HG03039 (cell line): ENCODE data around the gene ATG4C.
"Not testable (repeated sequence)": the region's sequence is repeated elsewhere in the genome, so short reads cannot be mapped to it uniquely, and the experiment has no call there.

Experiments
- ATAC-seq: cut with Tn5 transposase; IDR thresholded peaks from one replicate; pipeline ENCODE4 v1.9.1; 2021; ENCODE audit warnings: mild to moderate bottlenecking, moderate library complexity; ENCODE audit not compliant: unreplicated experiment

The ATG4C gene, protein sequence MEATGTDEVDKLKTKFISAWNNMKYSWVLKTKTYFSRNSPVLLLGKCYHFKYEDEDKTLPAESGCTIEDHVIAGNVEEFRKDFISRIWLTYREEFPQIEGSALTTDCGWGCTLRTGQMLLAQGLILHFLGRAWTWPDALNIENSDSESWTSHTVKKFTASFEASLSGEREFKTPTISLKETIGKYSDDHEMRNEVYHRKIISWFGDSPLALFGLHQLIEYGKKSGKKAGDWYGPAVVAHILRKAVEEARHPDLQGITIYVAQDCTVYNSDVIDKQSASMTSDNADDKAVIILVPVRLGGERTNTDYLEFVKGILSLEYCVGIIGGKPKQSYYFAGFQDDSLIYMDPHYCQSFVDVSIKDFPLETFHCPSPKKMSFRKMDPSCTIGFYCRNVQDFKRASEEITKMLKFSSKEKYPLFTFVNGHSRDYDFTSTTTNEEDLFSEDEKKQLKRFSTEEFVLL

DNA sequence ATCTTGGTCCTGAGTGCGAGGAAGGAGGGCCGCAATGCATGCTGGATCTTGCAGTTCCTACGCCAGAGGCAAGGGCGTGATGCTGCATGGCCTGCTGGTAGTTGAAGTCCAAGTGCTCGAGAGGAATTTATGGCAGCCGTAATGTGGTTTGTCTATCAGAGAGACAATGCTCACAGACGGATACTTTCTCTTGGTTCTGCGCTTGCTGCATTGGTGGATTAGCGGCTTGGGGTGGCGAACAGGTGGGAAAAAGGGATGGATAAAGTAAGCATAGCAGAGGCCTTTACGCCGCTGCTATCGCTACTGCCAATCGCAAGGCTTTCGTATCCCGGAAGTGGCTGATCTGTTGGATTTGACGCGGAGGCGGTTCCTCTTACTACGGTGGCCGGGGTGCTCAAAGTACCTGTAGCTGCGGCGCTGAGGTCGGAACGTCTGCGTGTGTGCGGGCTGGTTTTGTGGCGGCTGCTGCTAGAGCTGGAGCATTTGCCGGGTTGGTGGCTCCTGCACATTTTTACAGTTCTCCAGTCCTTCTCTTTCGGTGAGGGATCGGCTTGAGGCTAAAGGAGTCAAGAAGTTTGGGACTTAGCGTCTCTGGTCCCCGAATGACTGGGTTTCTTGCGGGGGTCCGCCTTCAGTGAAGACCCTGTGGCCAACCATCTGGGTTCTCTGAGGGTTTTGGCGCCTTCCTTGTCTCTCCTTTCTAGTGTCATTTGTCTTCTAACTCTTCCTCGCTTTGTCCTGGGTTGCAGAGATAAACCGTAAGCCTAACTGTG, at the start of gene ATG4C:
Gene ATG4C (plus strand): TSS at position 397 of the 773 bp plus-strand sequence. CDS start 19,655 bp downstream, outside the sequence.
- ATAC-seq: peak; percentile 98

DNA sequence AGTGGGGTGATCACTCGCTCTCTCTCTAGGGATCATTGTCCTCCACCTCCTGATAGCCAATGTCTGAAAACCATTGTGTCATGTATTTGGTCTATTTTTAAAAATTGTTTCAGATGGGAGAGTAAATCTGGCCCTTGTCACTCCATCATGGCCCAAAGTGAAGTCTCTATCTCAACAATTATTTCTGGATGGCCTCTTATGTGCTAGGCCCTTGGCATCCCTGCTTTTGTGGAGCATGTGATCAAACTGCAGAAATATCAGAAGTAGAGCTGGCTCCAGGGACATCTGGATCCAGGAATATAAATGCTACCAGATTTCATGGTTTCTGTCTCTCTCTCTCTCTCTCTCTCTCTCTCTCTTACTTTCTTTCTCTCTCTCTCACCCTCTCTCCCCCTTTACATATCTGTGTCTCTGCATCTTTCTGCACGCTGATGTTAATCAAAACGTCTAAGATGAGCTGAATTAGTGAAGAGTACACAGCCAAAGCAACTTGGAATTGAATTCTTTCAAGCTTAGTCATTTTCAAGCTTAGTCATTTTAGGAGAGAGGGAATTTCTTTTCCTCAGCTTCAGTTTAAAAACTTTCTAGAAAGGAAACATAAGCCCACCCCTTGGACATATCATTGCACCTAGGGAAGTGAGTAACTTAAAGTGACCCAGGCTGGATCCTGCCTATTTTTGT, 48.3 kb upstream of the ATG4C start:
- ATAC-seq: no peak

DNA sequence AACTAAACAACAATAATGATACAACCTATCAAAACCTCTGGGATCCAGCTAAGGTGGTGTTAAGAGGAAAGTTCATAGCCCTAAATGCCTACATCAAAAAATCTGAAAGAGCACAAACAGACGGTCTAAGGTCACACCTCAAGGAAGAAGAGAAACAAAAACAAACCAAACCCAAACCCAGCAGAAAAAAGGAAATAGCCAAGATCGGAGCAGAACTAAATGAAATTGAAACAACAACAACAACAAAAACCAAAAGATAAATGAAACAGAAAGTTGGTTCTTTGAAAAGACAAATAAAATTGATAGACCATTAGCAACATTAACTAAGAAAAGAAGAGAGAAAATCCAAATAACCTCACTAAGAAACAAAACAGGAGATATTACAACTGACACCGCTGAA, 43.2 kb upstream of the ATG4C start:
- not testable (repeated sequence) for ATAC-seq

DNA sequence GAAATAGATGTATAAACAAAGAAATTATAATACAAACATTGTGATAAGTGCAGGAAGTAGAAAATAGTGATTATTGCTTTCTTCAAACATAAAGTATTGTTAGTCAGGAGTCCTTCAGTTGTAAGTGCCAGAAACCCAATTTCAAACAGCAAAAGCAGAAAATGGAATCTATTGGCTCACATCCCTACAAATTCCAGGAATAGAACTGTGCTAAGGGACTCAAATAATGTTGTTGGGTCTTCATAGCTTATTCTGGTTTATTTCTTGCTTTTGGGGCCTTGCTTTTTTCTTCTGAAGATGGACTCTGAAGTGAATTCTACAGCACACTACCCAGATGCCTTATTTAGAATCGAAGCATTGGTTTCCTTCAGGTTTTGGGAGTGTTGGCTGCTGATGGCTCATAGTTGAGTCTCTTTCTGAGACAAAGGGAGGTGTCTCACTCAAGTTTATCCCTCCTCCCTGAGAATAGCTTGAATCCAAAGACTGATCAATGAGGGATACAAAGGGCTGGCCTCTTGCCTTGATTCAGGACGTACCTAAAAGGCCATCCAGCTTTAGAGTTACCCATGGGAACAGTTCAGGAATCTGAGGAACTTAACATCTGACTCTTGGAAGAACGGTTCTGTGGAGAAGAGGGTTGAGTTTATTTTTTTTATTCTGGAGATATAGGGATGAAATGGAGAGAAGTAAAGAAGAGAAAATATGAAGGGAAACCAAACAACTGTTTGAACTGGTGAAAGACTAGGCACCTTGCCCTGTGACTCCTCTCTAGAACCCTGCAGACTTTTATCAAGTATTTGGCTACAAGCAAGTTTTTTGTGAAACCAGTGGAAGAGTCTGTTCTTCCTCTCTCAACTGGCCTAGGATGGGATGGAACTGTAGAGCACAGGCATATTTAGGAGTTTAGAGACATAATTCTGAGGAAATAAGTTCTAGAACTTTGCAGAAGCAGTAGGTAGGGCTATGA, 39.0 kb upstream of the ATG4C start:
- ATAC-seq: no peak

DNA sequence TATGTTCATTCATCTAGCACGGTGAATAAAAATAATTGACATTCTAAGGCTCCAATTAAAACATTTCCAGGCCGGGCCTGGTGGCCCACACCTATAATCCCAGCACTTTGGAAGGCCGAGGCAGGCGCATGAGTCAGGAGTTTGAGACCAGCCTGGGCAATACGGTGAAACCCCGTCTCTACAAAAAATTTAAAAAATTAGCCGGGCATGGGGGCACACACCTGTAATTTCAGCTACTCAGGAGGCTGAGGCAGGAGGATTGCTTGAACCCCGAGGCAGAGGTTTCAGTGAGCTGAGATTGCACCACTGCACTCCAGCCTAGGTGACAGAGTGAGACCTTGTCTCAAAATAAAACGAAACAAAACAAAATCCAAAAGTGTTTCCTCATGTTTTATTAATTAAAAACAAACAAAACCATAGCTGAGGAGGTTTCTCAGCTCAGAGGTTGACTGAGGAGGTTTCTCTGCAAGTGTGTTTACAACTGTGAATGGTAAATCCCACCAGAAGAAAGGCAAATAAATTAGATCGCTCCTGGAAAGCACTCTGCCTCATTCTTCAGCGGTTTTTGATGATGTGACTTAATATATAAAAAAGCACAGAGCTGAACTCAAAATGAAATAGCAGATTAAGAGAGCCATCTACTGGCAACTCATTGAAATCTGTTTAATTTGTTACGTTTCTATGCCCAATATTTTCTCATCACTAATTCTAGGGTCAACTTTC, 37.7 kb upstream of the ATG4C start:
- no peak for ATAC-seq

DNA sequence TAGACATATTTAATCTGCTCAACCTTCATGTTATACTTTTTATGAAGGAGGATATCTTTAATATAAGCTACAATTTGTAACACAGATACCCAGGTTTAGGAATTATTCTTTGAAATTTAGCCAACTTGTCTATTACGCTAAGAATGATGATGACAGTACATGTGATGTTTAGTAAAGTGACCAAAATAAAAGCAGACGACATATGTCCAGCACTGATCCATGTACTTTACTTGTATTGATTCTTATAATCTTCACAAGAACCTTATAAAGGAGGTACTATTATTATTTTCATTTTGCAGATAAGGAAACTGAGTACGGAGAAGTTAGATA, 37.2 kb upstream of the ATG4C start:
- ATAC-seq: no peak

DNA sequence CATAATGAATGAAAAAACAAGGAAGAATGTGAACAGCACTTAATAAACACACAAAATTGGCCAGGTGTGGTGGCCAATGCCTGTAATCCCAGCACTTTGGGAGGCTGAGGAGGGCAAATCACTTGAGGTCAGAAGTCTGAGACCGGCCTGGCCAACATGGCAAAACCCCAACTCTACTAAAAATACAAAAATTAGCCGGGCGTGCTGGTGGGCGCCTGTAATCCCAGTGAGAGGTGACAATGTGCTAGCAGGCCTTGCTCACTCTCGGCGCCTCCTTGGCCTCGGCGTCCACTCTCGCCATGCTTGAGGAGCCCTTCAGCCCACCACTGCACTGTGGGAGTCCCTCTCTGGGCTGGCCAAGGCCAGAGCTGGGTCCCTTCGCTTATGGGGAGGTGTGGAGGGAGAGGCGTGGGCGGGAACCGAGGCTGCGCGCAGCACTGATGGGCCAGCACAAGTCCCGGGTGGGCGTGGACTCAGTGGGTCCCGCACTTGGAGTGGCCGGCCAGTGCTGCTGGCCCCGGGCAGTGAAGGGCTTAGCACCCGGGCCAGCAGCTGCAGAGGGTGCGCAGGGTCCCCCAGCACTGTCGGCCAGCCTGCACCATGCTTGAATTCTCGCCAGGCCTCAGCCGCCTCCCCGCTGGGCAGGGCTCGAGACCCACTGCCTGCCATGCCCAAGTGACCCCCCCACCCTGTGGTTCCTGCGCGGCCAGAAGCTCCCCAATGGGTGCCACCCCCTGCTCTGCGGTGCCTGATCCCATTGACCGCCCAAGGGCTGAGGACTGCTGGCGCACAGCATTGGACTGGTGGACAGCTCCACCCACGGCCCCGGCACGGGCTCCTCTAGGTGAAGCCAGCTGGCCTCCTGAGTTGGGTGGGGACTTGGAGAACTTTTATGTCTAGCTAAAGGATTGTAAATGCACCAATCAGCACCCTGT, 30.6 kb upstream of the ATG4C start:
- no peak for ATAC-seq

DNA sequence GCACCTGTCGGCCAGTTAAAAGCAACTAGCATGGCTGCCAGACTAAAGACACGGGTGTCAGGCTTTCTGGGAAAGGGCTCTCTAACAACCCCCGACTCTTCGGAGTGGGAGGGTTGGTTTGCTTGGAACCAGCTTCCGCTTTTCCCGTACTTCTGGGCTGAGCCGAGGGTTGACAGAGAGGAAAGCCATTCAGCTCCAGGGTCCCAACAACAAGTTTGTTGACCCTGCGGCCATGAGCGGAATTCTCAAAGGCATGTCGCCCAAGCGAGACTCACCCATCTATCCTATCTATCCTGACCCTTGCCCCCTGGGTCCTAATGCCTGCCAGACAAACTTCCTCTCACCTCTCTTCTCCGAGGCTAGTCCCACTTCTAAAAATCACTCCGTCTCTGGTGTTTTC, 29.0 kb upstream of the ATG4C start:
- ATAC-seq: not testable (repeated sequence)

DNA sequence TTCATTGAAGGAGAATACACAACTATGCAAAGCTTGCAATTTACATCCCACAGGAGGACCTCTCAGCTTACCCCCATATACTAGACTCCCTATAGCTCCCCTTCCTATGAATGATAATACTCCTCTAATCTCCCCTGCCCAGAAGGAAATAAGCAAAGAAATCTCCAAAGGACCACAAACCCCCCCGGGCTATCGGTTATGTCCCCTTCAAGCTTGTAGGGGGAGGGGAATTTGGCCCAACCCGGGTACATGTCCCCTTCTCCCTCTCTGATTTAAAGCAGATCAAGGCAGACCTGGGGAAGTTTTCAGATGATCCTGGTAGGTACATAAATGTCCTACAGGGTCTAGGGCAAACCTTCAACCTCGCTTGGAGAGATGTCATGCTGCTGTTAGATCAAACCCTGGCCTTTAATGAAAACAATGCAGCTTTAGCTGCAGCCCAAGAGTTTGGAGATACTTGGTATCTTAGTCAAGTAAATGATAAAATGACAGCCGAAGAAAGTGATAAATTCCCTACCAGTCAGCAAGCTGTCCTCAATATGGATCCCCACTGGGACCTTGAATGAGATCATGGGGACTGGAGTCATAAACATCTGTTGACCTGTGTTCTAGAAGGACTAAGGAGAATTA, 27.6 kb upstream of the ATG4C start:
- ATAC-seq: not testable (repeated sequence)

DNA sequence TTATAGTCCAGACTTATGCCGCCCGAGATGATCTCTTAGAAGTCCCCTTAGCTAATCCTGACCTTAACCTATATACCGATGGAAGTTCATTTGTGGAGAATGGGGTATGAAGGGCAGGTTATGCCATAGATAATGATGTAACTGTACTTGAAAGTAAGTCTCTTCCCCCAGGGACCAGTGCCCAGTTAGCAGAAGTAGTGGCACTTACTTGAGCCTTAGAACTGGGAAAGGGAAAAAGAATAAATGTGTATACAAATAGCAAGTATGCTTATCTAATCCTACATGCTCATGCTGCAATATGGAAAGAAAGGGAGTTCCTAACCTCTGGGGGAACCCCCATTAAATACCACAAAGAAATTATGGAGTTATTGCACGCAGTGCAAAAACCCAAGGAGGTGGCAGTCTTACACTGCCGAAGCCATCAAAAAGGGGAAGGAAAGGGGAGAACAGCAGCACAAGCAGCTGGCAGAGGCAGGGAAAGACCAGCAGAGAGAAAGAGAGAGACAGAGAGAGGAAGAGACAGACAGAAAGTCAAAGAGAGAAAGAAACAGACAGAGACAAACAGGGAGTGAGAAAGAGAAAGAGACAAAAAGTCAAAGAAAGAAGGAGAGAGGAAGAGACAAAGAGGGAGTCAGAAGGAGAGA, 24.6 kb upstream of the ATG4C start:
- not testable (repeated sequence) for ATAC-seq

DNA sequence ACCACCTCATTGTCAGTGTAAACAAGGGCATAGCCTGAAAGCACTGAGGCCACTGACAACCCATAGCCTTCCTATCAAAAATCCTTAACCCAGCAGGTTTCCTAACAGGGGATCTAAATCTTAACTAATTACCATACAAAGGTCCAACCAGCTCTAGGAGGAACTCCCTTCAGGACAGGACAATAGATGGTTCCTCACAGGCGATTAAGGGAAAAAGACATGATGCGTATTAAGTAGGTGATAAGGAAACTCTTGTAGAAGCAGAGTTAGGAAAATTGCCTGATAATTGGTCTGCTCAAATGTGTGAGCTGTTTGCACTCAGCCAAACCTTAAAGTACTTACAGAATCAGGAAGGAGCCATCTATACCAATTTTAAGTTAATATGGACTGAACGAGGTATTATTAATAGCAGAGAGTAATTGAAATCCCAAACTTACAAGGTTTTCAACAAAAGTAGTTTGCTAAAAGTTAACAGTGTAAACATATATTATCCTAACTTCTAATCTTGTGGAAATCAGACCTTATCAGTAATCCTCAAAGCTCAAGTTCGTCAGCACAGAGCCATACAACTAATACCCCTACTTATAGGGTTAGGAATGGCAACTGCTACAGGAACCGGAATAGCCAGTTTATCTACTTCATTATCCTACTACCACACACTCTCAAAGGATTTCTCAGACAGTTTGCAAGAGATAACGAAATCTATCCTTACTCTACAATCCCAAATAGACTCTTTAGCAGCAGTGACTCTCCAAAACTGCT, 23.7 kb upstream of the ATG4C start:
- not testable (repeated sequence) for ATAC-seq

DNA sequence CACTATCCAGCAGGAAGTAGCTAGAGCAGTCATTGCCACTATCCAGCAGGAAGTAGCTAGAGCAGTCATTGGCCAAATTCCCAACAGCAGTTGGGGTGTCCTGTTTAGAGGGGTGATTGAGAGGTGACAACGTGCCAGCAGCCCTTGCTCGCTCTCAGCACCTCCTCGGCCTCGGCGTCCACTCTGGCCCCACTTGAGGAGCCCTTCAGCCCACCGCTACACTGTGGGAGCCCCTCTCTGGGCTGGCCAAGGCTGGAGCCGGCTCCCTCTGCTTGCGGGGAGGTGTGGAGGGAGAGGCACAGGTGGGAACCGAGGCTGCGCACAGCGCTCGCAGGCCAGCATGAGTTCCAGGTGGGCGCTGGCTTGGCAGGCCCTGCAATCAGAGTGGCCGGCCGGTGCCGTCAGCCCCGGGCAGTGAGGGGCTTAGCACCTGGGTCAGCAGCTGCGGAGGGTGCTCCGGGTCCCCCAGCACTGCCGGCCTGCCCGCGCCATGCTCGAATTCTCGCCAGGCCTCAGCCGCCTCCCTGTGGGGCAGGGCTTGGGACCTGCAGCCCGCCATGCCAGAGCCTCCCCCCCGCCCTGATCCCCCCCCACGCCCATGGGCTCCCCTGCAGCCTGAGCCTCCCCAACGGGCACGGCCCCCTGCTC, 22.6 kb upstream of the ATG4C start:
- not testable (repeated sequence) for ATAC-seq

DNA sequence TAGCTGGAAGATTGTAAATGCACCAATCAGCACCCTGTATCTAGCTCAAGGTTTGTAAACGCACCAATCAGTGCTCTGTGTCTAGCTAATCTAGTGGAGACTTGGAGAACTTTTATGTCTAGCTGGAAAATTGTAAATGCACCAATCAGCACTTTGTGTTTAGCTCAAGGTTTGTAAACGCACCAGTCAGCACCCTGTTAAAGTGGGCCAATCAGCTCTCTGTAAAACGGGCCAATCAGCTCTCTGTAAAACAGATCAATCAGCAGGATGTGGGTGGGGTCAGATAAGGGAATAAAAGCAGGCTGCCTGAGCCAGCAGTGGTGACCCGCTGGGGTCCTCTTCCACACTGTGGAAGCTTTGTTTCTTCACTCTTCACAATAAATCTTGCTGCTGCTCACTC, 21.9 kb upstream of the ATG4C start:
- not testable (repeated sequence) for ATAC-seq

DNA sequence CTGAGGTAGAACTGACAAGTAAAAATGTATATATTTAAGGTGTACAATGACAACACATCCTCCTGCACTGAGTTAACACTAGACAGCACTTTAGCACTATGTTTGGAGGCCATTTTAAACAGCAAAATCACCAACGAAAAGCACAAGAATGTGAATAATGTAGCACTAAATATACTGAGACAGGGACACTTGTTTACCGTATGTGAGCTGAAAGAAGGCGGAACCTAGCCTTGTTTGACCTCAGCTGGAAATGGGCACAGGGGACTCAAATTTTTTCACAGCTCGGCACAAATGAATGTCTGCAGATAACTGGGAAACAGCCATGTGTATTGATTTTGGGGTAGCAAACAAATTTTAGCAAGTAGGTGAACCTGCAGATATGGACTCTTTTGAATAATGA, 18.0 kb upstream of the ATG4C start:
- no peak for ATAC-seq

DNA sequence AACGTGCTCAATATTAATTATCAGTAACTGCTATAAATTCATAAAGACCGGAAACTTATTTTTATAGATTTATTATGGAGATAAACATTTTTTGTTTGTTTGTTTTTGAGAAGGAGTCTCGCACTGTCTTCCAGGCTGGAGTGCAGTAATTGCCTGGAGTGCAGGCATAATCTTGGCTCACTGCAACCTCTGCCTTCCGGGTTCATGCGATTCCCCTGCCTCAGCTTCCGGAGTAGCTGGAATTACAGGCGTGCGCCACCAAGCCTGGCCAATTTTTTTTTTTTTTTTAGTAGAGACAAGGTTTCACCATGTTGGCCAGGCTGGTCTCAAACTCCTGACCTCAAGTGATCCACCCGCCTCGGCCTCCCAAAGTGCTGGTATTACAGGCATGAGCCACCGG, 15.4 kb upstream of the ATG4C start:
- not testable (repeated sequence) for ATAC-seq

DNA sequence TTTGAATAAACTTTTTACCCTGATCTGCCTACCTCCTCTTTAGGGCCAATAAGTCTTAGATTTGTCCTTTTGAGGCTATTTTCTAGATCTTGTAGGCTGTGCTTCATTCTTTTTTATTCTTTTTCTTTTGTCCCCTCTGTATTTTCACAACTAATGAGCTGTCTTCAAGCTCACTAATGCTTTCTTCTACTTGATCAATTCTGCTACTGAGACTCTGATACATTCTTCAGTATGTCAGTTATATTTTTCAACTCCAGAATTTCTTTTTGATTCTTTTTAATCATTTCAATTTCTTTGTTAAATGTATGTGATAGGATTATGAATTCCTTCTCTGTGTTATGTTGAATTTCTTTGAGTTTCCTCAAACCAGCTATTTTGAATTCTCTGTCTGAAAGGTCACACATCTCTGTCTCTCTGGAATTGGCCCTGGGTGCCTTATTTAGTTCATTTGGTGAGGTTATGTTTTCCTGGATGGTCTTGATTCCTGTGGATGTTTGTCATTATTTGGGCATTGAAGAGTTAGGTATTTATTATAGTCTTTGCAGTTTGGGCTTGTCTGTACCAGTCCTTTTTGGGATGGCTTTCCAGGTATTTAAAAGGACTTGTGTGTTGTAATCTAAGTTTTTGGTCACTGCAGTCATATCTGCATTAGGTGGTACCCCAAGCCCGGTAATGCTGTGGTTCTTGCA, 11.2 kb upstream of the ATG4C start:
- ATAC-seq: no peak
